HepG2 (cell line): ENCODE data around the gene RABGGTA. TPM values are rescaled to one million over a fixed set of nuclear protein-coding genes. Genes with fewer than 3 reads are reported as not detected.

Source experiments
- GFI1 ChIP-seq: sonication (generic); formaldehyde crosslinking; IDR thresholded peaks from 2 replicates; pipeline ENCODE4 v1.5.0; 2020; ENCODE audit warnings: missing genetic modification reagents, mild to moderate bottlenecking, borderline replicate concordance
- HMGA1 ChIP-seq: sonication (generic); formaldehyde crosslinking; conservative IDR thresholded peaks from 2 replicates; pipeline ENCODE4 v1.4.0; 2020; ENCODE audit warnings: missing genetic modification reagents
- NKX3-1 ChIP-seq: sonication (generic); formaldehyde crosslinking; IDR thresholded peaks from 2 replicates; pipeline ENCODE4 v1.5.0; 2020; ENCODE audit warnings: missing genetic modification reagents
- NR2F2 ChIP-seq: IDR thresholded peaks from 2 replicates; pipeline ENCODE4 v1.6.1; 2012; ENCODE audit warnings: low read depth, inconsistent platforms, borderline replicate concordance
- RARG ChIP-seq: sonication (generic); formaldehyde crosslinking; IDR thresholded peaks from 2 replicates; pipeline ENCODE4 v1.4.0; 2020; ENCODE audit warnings: low read depth, mild to moderate bottlenecking, missing genetic modification reagents
- RBM39 ChIP-seq: fragments of 200-400 bp; formaldehyde crosslinking; IDR thresholded peaks from one replicate; pipeline ENCODE4 v1.6.1; 2018; ENCODE audit warnings: antibody characterized with exemption, mild to moderate bottlenecking, low read depth, low read length; ENCODE audit not compliant: poor library complexity, severe bottlenecking
- SCMH1 ChIP-seq: sonication (generic); formaldehyde crosslinking; IDR thresholded peaks from 2 replicates; pipeline ENCODE4 v1.9.0; 2021; ENCODE audit warnings: missing genetic modification reagents, mild to moderate bottlenecking, borderline replicate concordance
- TARDBP ChIP-seq: sonication (generic); formaldehyde crosslinking; IDR thresholded peaks from 2 replicates; pipeline ENCODE4 v1.8.0; 2022; ENCODE audit warnings: mild to moderate bottlenecking, missing genetic modification reagents
- ZBTB33 ChIP-seq: sonication (generic); formaldehyde crosslinking; IDR thresholded peaks from 2 replicates; pipeline ENCODE4 v1.4.0; 2020; ENCODE audit warnings: missing genetic modification reagents
- ZNF234 ChIP-seq: sonication (generic); formaldehyde crosslinking; conservative IDR thresholded peaks from 2 replicates; pipeline ENCODE4 v1.5.1; 2020; ENCODE audit warnings: mild to moderate bottlenecking, missing genetic modification reagents
- ZNF326 ChIP-seq: sonication (generic); formaldehyde crosslinking; IDR thresholded peaks from 2 replicates; pipeline ENCODE4 v1.4.0; 2020; ENCODE audit warnings: missing genetic modification reagents, borderline replicate concordance
- ZNF414 ChIP-seq: sonication (generic); formaldehyde crosslinking; IDR thresholded peaks from 2 replicates; pipeline ENCODE4 v1.5.0; 2020; ENCODE audit warnings: missing genetic modification reagents
- ZNF543 ChIP-seq: sonication (generic); formaldehyde crosslinking; IDR thresholded peaks from 2 replicates; pipeline ENCODE4 v1.4.0; 2020; ENCODE audit warnings: mild to moderate bottlenecking, missing genetic modification reagents
- ZNF552 ChIP-seq: sonication (generic); formaldehyde crosslinking; IDR thresholded peaks from 2 replicates; pipeline ENCODE4 v1.9.0; 2022; ENCODE audit warnings: missing genetic modification reagents, mild to moderate bottlenecking, borderline replicate concordance
- ZNF782 ChIP-seq: sonication (generic); formaldehyde crosslinking; IDR thresholded peaks from 2 replicates; pipeline ENCODE4 v1.4.0; 2020; ENCODE audit warnings: missing genetic modification reagents, mild to moderate bottlenecking, borderline replicate concordance
- polyA plus RNA-seq, 8 experiments: library from polyadenylated mRNA; depleted of rRNA in 3 of 8; stranded (reverse) in 7 of 8; unstranded in 1 of 8; fragments of >200 nt; fragmentation: Illumina TruSeq in 4 of 8; extraction: Trizol in 4 of 8; gene quantifications; 2 replicates each; pipeline versions ENCODE4 v1.2.1 to v1.2.3, GENCODE V29; 2011 to 2016; ENCODE audit warnings: low read depth in 4 of 8, missing spikeins in 1 of 8, mixed read lengths in 1 of 8; ENCODE audit not compliant: insufficient read depth in 1 of 8
- total RNA-seq, 5 experiments: library from RNA; depleted of rRNA; stranded (reverse); fragments of >200 nt; fragmentation: Illumina TruSeq; extraction: Trizol; gene quantifications; 2 replicates each; pipeline ENCODE4 v1.2.3, GENCODE V29; 2016; ENCODE audit warnings: low read depth in 1 of 5
- TF ChIP-seq, protein P1 (sequence below): sonication (generic); formaldehyde crosslinking; IDR thresholded peaks from 2 replicates; pipeline ENCODE4 v1.4.0; 2020; ENCODE audit warnings: mild to moderate bottlenecking, low read depth, missing genetic modification reagents
- TF ChIP-seq, protein P2 (sequence below): sonication (generic); formaldehyde crosslinking; IDR thresholded peaks from 2 replicates; pipeline ENCODE4 v1.4.0; 2020; ENCODE audit warnings: mild to moderate bottlenecking, missing genetic modification reagents, borderline replicate concordance

The RABGGTA gene
- total and polyA plus RNA-seq, 2 of the 13 experiments (the other 11 are each of a cell fraction or from before 2014, with no cell fraction given), result 57.9 to 90.8 TPM

DNA sequence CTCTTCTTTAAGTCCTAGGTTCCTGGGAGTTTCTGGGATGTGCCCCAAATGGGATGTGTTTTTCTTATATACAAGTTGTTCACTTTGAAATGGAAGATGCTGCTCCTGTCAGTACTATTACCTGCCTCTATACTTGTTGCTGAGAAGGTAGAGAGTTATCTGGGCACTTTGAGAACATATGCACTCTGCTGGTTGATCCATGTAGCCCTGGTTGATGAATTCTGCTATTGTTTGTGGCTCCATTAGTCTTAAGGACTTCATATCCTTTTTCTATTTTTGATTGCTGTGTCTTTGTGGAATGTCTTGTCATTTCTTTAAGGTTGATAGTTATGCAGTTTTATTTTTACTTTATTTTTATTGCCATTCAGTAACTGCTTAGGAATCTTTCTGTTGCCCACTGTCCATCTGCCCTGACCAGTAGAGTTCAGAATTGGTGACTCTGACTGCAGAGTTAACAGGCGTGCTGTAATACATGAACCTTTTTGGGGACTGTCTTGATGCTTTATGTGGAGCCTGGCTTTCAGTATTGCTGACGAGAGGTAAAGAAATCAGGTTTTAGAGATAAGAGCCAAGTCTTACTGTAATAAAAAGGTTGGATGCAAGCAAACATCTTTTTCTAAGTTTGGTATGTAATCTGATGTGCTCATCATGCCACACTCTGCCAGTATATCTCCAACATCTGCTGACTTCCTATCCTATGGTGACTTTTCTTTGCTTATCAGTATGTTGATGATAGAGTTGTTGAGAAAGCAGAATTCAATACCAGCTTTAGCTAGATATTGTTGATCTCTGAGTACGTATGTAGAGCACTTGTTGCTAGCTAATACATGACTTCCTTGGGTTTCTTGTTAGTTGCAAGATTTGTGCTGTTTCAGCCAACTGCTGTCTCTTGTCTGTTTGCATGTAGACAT is 37.0 kb downstream of the RABGGTA start (continued):
- TF ChIP-seq ZNF414 (CRISPR knock-in tag) (no peak), RBM39 (no peak), ZNF552 (CRISPR knock-in tag) (no peak), SCMH1 (CRISPR knock-in tag) (no peak), NR2F2 (no peak), TARDBP (CRISPR knock-in tag) (no peak), ZNF326 (CRISPR knock-in tag) (no peak), GFI1 (CRISPR knock-in tag) (no peak), NKX3-1 (CRISPR knock-in tag) (peak; percentile 13; the same call in 1 of the 2 replicates), HMGA1 (CRISPR knock-in tag) (no peak), ZNF543 (CRISPR knock-in tag) (0 out of 2 replicates have a peak, but pooled peaks have one; percentile 46), ZBTB33 (no peak), RARG (CRISPR knock-in tag) (0 out of 2 replicates have a peak, but pooled peaks have one; percentile 54), ZNF782 (CRISPR knock-in tag) (no peak), ZNF234 (CRISPR knock-in tag) (no peak)
- TF ChIP-seq, protein P1, sequence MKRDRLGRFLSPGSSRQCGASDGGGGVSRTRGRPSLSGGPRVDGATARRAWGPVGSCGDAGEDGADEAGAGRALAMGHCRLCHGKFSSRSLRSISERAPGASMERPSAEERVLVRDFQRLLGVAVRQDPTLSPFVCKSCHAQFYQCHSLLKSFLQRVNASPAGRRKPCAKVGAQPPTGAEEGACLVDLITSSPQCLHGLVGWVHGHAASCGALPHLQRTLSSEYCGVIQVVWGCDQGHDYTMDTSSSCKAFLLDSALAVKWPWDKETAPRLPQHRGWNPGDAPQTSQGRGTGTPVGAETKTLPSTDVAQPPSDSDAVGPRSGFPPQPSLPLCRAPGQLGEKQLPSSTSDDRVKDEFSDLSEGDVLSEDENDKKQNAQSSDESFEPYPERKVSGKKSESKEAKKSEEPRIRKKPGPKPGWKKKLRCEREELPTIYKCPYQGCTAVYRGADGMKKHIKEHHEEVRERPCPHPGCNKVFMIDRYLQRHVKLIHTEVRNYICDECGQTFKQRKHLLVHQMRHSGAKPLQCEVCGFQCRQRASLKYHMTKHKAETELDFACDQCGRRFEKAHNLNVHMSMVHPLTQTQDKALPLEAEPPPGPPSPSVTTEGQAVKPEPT (CRISPR knock-in tag), result no peak
- TF ChIP-seq, protein P2, sequence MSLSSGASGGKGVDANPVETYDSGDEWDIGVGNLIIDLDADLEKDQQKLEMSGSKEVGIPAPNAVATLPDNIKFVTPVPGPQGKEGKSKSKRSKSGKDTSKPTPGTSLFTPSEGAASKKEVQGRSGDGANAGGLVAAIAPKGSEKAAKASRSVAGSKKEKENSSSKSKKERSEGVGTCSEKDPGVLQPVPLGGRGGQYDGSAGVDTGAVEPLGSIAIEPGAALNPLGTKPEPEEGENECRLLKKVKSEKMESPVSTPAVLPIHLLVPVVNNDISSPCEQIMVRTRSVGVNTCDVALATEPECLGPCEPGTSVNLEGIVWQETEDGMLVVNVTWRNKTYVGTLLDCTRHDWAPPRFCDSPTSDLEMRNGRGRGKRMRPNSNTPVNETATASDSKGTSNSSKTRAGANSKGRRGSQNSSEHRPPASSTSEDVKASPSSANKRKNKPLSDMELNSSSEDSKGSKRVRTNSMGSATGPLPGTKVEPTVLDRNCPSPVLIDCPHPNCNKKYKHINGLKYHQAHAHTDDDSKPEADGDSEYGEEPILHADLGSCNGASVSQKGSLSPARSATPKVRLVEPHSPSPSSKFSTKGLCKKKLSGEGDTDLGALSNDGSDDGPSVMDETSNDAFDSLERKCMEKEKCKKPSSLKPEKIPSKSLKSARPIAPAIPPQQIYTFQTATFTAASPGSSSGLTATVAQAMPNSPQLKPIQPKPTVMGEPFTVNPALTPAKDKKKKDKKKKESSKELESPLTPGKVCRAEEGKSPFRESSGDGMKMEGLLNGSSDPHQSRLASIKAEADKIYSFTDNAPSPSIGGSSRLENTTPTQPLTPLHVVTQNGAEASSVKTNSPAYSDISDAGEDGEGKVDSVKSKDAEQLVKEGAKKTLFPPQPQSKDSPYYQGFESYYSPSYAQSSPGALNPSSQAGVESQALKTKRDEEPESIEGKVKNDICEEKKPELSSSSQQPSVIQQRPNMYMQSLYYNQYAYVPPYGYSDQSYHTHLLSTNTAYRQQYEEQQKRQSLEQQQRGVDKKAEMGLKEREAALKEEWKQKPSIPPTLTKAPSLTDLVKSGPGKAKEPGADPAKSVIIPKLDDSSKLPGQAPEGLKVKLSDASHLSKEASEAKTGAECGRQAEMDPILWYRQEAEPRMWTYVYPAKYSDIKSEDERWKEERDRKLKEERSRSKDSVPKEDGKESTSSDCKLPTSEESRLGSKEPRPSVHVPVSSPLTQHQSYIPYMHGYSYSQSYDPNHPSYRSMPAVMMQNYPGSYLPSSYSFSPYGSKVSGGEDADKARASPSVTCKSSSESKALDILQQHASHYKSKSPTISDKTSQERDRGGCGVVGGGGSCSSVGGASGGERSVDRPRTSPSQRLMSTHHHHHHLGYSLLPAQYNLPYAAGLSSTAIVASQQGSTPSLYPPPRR (CRISPR knock-in tag), result peak; percentile 22; the same call in 1 of the 2 replicates
